Activated CD8-positive, alpha-beta memory T cell treated with anti-CD3 and anti-CD28 coated beads, Interleukin-2, amount 50 U/mL, for 4 hours (primary cell): ENCODE measurements around the gene BPIFB3.

Source experiments
- DNase-seq: peaks from one replicate; pipeline ENCODE4 v3.0.0-alpha.2; 2020

Gene BPIFB3, protein sequence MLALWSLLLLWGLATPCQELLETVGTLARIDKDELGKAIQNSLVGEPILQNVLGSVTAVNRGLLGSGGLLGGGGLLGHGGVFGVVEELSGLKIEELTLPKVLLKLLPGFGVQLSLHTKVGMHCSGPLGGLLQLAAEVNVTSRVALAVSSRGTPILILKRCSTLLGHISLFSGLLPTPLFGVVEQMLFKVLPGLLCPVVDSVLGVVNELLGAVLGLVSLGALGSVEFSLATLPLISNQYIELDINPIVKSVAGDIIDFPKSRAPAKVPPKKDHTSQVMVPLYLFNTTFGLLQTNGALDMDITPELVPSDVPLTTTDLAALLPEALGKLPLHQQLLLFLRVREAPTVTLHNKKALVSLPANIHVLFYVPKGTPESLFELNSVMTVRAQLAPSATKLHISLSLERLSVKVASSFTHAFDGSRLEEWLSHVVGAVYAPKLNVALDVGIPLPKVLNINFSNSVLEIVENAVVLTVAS

DNA sequence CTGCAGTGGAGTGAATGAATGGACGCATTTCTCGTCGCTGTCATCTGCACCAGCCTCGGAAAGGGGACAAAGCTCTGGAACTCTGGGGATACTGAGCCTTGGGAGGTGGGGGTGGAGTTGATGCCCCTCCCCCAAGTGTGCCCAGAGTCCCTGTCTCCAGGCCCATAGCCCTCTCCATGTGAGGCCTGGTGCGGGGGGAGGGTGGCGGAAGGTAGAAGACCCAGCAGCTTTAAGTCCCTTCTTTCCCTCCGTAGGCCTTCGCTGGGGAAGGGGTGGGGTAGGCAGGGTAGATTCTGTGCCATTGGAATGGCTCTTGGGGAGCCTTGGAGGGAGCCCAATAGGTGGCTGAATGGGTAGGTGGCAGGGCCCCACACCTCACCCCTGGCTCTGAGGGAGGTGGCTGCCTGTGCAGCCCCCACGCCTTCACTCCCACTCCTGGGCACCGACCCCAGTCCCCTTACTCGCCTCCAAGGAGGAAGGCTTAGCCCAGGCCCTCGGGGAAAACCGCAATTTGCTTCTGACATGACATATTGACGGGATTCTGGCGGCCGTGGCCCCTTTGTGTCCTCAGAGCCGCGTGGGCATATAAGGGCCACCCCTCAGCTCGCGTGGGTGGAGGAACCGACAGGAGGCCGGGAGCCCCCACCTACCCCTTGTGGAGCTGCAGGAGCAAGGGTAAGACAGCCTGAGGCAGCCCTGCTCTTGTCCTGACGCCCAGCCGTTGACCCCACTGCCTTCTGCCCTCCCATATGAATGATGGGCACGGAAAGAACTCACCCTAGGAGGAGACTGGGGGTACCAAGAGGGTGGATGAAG is at the start of gene BPIFB3:
Gene BPIFB3, plus strand, starts transcription at position 613 of the 816 bp plus-strand sequence. CDS start 1,533 bp downstream, outside the sequence.
- no peak for DNase-seq

DNA sequence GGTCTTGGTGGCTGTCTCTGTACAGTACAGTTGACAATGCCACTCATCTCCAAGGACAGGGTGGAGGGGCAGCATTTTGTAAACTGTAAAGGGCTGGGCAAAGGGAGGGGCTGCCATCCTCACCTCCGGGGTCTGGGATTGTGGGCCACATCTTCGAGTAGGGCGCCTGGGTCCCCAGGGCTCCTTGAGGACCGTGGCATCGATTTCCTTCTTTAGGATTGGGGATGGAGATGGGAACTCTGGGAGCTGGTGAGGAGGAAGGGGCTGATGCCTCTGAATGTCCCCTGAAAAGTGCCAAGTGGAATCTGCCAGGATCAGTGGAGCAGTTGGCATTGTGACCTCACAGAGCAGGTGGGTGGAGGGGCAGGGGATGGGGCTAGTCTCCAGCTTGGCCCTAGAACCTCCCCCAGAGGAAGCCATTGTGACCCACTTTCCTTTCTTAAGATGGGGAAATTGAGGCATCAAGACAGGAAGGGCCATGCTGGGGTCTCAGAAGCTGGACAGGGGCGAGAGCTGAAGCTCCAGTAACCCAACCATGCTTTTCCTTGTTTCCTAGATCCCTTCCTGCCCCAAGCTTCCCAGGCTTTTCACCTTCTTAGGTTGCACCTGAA is 49.5 kb upstream of the BPIFB3 start, which contains the start of gene SUN5:
Gene SUN5, minus strand, starts transcription at position 293 of the 611 bp plus-strand sequence. Its CDS starts 93 bp downstream, at position 200.
- DNase-seq, result no peak

DNA sequence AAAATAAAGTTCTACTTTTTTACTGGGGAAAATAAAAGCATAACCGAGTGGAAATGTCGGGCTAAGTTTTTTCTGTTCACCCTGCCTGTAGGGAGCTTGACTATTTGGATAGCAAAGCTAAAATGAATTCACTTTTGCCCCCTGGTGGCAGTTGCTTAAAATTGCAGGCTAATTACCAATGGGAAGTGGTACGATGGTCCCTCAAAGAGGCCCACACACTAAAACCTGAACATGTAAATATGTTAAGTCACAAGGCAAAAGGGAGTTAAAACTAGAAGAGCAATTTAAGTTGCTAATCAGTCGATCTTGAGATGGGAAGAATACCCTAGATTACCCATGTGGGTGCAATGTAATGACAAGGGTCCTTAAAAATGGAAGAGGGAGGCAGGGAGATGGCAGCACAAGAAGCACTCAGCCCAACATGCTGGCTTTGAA is 48.6 kb upstream of the BPIFB3 start:
- peak; percentile 32 for DNase-seq

DNA sequence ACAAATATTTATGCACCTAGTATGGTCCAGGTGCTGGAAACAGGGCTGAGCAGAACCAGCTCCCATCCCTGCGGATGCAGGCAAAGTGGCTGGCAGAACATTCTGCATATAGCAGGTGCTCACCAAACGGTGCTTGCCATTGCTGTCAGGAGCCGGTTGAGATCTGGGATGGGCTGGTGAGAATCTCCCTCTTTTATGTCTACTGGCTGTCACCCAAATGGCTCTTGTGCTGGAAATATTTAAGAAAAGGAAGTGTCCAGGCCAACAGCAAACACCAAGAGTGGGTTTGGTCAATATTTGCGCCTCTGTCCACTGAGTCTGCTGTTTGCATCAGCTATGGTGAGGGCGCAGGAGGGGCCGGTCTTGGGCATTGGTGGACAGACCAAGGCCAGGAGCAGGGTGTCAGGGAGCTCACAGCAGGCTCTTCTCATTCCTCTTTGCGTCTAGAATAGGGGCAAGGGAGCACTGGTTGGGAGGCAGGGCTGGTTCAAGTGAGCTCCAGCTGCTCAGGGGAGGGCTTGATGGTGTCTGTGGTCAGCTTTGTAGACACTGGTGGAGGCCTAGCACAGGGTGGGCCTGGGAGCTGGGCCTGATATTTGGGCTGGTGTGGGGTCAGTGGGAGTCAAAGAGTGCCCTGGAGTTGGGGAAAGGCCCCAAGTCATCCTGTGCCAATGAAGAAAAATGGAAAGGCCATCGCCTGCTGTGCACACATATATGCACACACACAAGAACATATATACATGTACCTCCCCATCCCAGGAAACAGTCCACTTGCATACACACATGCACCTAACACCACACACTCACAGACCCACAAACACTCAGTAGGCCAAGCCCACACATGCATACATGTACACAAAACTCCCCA is 47.6 kb upstream of the BPIFB3 start:
- DNase-seq, result no peak

DNA sequence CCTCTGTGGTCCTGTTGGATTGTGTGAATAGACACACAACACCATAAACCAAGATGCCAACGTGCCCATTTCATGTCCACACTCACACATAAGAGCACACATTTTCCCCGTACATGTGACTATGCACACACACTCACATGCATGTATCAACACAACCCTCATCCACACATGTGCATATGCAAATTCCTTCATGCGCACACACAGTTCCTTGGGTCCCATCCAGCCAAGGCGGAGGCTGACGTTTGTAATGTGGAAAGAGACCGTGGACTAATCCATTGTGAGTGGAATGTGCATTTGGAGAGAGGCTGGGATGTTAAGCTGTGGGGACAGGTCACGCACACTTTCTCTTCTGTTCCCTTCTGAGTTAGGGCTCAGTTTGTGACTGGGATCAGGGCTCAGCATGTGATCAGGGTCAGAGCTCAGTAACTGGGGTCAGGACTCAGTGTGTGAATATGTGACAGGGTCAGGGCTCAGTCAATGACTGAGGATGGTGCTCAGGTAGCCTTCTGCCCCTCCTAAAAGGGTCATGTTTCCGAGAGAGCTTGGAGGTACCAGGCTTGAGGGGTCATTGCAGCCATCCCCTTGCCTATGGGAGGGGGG is 46.8 kb upstream of the BPIFB3 start:
- DNase-seq, result no peak

DNA sequence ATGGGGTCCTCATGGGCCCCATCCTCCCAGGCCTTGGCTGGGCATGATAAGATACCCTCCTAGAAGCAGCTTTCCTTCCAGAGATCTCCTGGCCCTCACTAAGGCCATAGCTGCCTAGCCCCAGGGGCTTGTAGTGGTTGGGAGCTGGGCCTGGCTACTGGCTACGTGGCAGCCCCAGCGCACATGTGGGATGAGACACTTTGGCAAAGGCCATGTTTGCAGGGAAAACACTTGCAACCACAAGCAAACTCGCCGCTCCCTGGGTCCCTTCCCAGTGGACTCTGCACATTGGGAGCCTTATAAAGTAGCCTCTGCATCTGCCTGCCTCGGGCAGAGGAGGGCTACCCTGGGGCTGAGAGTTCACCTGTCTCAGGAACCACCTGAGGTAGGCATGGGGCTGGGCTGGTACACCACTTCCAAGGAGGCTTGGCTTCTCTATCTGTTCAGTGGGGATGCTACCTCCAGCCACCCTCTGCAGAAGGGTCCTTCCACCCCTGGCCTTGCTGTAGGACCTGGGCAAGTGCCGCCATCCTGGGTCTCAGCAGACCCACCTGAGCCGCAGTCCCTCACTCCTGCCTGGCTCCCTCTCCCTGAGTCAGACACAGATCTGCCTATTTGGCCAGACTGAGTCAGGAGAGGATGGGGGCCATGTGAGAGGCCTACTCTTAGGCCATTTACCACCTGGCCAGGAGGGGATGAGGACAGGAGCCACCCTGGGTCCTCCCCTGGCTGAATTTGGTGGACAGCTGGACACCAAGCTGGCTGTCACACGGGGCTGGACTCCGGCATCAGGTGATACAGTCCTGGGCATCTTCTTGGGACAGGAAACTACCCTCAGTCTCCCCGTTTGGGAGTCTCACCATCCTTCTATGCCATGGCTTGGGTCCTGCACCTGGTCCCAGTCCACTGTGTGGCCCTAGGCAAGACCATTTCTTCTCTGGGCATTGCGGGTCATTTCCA is 46.0 kb upstream of the BPIFB3 start, which contains the start of gene BPIFB2:
Gene BPIFB2, plus strand, starts transcription at position 329 of the 960 bp plus-strand sequence. CDS start 871 bp downstream, outside the sequence.
- no peak for DNase-seq

DNA sequence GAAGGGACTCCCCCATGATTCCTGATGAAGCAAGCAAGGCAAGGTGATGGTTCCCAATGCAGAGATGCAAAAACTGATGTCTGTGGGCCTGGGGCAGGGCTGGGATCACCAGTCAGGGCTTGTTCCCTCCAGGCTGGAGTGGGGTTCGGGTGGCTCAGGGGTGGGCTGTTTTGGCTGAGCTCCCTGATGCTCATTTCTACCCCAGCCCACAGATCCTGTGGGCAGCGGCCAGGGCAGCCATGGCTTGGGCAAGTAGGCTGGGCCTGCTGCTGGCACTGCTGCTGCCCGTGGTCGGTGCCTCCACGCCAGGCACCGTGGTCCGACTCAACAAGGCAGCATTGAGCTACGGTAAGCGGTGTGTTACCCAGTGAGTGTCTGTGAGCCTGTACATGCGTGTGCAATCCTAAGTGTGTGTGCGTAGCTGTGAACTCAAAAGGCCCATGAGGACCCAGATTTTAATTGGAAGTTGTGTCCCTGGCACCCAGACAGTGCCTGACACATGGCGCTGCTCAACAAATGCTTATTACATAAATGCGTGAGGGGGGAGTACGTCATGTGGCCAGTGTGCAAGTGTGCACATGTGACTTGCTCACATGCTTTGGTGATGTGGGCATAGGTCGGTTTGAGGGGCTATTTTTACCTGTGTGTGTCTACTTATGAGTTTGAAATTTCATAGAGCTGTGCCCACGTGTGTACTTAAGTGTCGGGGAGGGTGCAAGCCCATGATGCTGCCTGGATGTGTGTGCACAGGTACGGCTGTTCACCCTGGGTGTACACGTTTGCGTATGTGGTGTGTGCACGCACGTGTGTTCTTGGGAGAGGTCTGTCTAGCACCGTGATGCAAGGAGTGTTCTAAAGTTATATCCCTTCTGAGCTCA is 45.1 kb upstream of the BPIFB3 start:
- DNase-seq, result no peak

DNA sequence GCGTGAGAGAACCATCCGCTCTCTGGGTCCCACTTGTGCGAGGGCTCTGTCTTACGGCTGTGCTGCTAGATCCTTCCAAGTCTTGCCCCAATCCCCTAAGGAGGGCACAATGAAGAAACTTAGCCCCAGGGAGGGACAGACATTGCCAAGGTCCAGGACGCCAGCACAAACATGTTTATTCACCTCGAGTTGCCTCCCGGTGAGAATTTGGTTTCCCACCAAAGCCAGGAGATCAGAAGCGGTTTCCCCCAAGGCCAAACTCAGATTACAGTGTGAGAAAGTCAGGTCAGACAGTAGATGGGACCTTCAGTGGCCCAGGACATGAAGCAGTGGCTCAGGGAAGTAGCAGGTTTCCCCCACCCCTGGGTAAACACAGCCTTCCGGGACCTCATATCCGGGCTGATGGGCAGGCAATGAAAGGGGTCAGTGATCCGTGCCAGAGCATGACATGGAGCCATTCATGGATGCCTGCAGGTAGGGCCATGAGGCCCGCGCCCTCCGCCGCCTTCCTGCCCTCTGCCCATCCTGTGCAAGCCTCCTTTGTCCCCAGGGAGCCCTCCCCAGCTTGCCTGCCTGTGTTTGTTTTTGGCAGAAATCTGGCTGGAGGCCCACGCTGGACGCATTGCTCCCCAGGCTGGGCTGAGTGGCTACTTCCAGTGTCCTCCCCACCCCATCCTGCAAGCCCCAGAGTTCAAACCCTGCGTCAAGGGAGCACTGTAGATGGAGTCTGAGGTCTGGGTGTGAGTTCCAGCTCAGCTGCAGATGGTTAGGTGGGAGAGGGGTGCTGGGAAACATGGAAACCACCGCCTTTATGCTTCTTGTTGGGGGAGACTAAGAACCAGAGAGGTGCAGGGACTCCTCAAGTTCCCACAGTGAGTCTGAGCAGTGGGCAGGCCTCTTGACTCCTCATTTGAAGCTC is 44.2 kb upstream of the BPIFB3 start:
- no peak for DNase-seq

DNA sequence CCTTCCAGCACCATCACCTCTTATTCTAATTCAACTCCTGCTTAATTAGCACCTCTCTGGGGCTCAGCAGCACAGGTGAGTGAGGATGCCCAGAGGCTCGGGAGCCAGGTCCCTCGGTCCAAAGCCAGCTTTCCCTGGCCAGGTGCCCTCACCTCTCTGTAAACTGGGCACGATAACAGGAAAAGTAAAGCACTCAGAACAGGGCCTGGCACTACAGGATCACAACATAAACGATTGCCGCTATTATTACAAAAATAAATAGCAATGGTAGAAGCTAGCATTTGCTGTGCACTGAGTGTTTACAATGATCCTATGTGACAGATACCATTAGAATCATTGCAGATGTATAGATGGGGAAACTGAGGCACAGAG is 43.6 kb upstream of the BPIFB3 start:
- no peak for DNase-seq

DNA sequence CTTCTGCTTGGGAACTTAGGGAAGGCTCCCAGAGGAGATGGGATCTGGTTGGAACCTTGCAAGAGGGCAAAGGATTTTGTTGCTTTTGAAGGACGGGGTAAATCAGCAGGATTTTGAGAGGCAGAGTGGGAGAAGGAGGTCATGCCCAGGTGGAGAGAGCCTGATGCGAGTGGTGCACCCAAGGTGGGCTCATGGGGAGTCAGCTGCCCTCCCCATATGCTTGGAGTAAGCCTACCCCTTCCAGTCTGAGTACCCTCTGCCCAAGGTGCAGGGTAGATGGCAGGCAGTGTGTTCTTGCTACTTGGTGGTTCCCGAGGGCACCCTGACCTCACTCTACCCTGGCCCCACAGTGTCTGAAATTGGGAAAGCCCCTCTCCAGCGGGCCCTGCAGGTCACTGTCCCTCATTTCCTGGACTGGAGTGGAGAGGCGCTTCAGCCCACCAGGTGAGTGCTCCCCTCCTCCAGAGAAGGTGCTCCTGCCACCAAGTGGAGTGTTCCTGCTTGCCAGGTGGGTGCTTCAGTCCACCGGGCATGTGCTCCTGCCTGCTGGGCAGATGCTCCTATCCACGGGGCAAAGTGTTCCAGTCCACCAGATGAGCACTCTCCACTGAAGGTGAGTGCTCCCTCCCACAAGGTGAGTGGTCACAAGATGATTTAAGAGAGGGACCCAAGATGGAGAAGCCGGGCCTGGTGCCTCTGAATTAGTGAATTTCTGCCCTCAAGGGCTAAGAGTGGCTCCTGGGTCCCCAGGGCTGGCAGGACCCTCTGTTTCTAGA is 42.8 kb upstream of the BPIFB3 start:
- no peak for DNase-seq

DNA sequence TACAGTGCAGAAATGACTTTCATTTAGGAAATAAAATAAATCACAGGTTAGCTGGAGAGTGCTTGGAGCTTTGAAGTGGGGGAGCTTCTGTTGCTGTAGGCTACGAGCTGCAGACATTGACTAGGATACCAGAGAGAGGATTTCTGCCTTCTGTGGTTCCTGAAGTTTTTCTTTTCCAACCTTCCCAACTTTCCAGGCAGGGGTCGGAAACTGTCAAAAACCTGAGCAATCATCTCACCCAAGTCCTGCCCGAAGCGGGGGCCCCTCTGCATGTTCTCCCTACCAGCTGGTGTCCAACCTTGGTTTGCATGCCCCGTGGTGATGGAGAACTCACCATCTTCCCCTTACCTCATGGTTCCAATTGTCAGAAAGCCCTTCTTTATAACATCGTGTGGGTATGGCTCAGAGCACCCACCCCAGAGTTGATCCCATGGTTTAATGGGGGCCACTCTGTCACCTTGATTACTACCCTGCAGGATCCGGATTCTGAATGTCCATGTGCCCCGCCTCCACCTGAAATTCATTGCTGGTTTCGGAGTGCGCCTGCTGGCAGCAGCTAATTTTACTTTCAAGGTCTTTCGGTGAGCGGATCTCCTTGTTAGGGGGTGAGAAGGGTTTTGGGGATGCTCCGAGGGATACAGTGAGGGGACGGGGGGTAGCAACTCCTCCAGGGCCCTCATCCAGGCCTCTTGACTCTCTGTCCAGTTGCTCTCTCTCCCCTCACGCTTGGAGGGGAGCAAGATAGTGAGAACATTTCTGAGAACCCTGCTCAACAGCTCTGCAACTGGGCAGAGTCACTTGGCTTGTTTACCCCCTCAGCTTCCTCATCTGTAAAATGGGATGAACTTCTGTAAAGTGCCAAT is 41.1 kb upstream of the BPIFB3 start:
- DNase-seq, result no peak

DNA sequence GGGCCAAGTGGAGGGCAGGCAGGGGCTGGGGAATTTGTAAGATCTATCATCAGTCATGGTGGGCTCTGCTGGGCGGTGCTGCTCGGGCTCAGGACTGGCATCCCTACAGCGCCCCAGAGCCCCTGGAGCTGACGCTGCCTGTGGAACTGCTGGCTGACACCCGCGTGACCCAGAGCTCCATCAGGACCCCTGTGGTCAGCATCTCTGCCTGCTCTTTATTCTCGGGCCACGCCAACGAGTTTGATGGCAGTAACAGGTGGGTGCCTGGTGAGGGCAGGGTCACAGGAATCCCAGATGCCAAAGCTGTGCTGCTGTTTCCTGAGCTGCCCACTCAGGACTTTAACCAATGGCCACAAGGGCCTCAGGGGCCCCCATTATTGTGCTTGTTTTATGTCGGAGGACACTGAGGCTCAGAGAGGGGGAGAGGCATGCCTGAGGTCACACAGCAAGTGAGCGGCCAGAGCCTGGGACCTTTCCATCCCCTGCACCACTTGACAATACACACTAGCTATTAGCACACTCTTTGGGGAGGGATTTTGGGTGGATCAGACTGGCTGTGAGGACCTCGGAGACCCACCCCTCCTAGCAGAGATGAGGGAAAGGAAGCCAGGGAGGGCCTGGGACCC is 39.9 kb upstream of the BPIFB3 start:
- DNase-seq, result no peak

DNA sequence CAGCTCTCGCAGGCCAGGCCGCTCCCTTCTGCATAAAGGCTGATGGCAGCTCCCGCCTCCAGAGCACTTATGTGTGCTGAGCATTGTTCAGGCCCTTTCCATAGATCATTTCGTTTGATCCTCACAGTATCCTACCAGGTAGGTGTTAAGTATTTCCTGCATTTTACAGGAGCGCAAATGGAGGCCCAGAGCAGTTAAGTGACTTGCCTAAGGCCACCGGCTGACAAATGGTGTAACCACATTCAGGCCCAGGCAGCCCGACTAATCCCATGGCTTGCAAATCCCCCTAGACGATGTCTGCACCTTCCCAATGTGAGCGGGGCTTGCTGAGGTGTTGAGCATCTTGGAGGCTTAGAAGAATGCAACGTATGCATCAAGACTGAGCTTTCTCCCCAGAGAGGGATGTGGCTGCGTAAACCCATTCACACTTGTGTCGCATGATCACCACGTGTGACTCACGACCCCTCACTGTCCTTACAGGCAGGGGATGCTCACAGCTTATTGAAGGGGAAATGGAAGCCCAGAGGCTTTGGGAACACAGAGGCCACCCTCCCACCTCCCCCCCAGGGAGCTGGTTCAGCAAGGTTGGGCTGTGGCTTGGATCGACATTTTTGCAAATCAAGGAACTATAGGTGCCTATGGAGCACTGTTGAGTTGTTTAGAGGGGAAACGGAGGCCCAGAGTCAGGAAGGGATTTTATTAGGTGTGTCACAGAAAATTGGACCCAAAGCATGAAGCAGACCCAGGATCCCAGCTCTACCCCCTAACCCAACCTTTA is 39.2 kb upstream of the BPIFB3 start:
- no peak for DNase-seq

DNA sequence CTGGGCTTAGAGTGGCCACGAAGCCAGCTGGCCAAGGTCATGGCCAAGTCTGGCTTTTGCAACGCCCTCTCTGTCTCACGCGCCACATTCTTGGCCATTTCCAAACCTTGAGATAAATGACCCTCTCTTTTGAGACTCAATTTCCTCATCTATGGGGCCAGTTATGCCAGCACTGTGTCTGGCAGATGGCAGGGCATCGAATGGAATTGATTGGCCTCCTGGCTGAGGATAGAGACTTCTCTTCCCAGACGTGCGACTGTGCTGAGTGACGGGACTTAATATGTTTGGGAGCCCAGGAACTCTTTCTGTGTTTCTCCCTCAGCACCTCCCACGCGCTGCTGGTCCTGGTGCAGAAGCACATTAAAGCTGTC is 38.6 kb upstream of the BPIFB3 start:
- no peak for DNase-seq
